HCT116 (cell line): ENCODE data around the gene MRPL1. TPM values are rescaled to one million over a fixed set of nuclear protein-coding genes. Genes with fewer than 3 reads are reported as not detected.

Experiments
- ATAC-seq: fragments of 200-7000 bp; cut with Tn5 transposase; 2 replicates; pipeline ENCODE4 v1.9.1; 2020; ENCODE audit warnings: mild to moderate bottlenecking, moderate library complexity
- BruUV-seq: library from RNA; stranded (reverse); fragments of 400-500 nt; replicated peaks from 2 replicates; lab custom pipeline; 2021; lab: Mats Ljungman, UMichigan
- CTCF ChIA-PET: fragments of 300-600 bp; sonication (Branson Sonifier 250); formaldehyde crosslinking; loops from one replicate; lab custom pipeline; 2021; ENCODE audit warnings: antibody characterized with exemption; lab: Charles Lee
- POLR2A ChIA-PET: fragments of 300-600, 350-600 bp; sonication (Branson Sonifier 250); formaldehyde crosslinking; loops from one replicate; lab custom pipeline; 2021; ENCODE audit warnings: antibody characterized with exemption; lab: Charles Lee
- RAD21 ChIA-PET, 2 experiments: fragments of 300-600 bp; sonication (Branson Sonifier 250); formaldehyde crosslinking; loops; one replicate each; lab custom pipeline; 2023; ENCODE audit warnings: low total read pairs in 2 of 2; ENCODE audit not compliant: uncharacterized antibody in 2 of 2, unreplicated experiment in 2 of 2, low non-redundant PET in 1 of 2; lab: Charles Lee
- DNase-seq: peaks from one replicate; pipeline ENCODE4 v3.0.0-alpha.2; 2010; ENCODE audit warnings: low read depth, low spot score
- H2AFZ ChIP-seq: fragments of 200-600 bp; shearing (Covaris generic), sonication (generic); 2 replicates; pipeline ENCODE4 v1.6.1; 2017; ENCODE audit warnings: low read depth, mixed run types, mixed read lengths, antibody characterized with exemption, low read length; ENCODE audit not compliant: poor library complexity, severe bottlenecking
- H3K27ac ChIP-seq: 2 replicates; pipeline ENCODE4 v1.5.1; 2012; ENCODE audit warnings: low read depth, low read length
- H3K27me3 ChIP-seq: fragments of 200-600 bp; sonication (generic); 2 replicates; pipeline ENCODE4 v1.6.1; 2016; ENCODE audit warnings: mixed run types, low read length, mixed read lengths; ENCODE audit not compliant: insufficient read depth
- H3K36me3 ChIP-seq, 2 experiments: fragments of 200-500 bp in 1 of 2; fragments of 200-600 bp in 1 of 2; sonication (Bioruptor generic) in 1 of 2; sonication (generic) in 1 of 2; 2 replicates each; pipeline versions ENCODE4 v1.5.1 to v1.6.1; 2014 to 2016; ENCODE audit warnings: low read length in 2 of 2, inconsistent platforms in 1 of 2, mixed read lengths in 1 of 2, mixed run types in 1 of 2; ENCODE audit not compliant: insufficient read depth in 2 of 2, control insufficient read depth in 1 of 2
- H3K4me1 ChIP-seq, 2 experiments: fragments of 200-600 bp in 1 of 2; sonication (generic) in 1 of 2; 2 replicates each; pipeline versions ENCODE4 v1.5.1 to v1.6.1; 2012 to 2017; ENCODE audit warnings: low read length in 2 of 2, inconsistent platforms in 1 of 2, mild to moderate bottlenecking in 1 of 2, mixed read lengths in 1 of 2, mixed run types in 1 of 2, moderate library complexity in 1 of 2; ENCODE audit not compliant: insufficient read depth in 2 of 2, control insufficient read depth in 1 of 2
- H3K4me2 ChIP-seq: fragments of 200-600 bp; sonication (generic); 2 replicates; pipeline ENCODE4 v1.6.1; 2017; ENCODE audit warnings: mixed run types, low read length, mixed read lengths
- H3K4me3 ChIP-seq, 2 experiments: fragments of 200-600 bp in 1 of 2; sonication (generic) in 1 of 2; replicated peaks in 1 of 2; 2 replicates each; pipeline ENCODE4 v1.5.1; 2011 to 2016; ENCODE audit warnings: low read length in 2 of 2, control low read depth in 1 of 2, low read depth in 1 of 2, mild to moderate bottlenecking in 1 of 2, mixed read lengths in 1 of 2, mixed run types in 1 of 2
- H3K79me2 ChIP-seq: fragments of 200-600 bp; sonication (generic); 2 replicates; pipeline ENCODE4 v1.6.1; 2017; ENCODE audit warnings: mild to moderate bottlenecking, mixed run types, low read length, moderate library complexity, mixed read lengths; ENCODE audit not compliant: insufficient read depth
- H3K9ac ChIP-seq: fragments of 200-600 bp; sonication (generic); 2 replicates; pipeline ENCODE4 v1.6.1; 2016; ENCODE audit warnings: low read length, mixed read lengths
- H3K9me2 ChIP-seq: fragments of 200-600 bp; sonication (generic), shearing (Covaris generic); 2 replicates; pipeline ENCODE4 v1.6.1; 2017; ENCODE audit warnings: mixed run types, mild to moderate bottlenecking, moderate library complexity; ENCODE audit not compliant: insufficient read depth
- H3K9me3 ChIP-seq, 2 experiments: fragments of 200-500 bp in 1 of 2; fragments of 200-600 bp in 1 of 2; sonication (Bioruptor generic) in 1 of 2; sonication (generic) in 1 of 2; 2 replicates each; pipeline ENCODE4 v1.6.1; 2014 to 2017; ENCODE audit warnings: low read length in 2 of 2, mixed read lengths in 2 of 2, inconsistent platforms in 1 of 2, low read depth in 1 of 2, mild to moderate bottlenecking in 1 of 2, mixed run types in 1 of 2, moderate library complexity in 1 of 2; ENCODE audit not compliant: control insufficient read depth in 1 of 2, insufficient read depth in 1 of 2
- H4K20me1 ChIP-seq: fragments of 200-600 bp; sonication (generic), shearing (Covaris generic); 2 replicates; pipeline ENCODE4 v1.6.1; 2017; ENCODE audit warnings: mixed run types, mild to moderate bottlenecking, moderate library complexity; ENCODE audit not compliant: insufficient read depth
- CBX3 ChIP-seq: IDR thresholded peaks from 2 replicates; pipeline ENCODE4 v1.6.1; 2012; ENCODE audit warnings: low read depth
- ELF1 ChIP-seq: IDR thresholded peaks from 2 replicates; pipeline ENCODE4 v1.6.1; 2012; ENCODE audit warnings: low read depth, borderline replicate concordance
- SIN3A ChIP-seq: IDR thresholded peaks from 2 replicates; pipeline ENCODE4 v1.6.1; 2012; ENCODE audit warnings: low read depth
- YY1 ChIP-seq: IDR thresholded peaks from 2 replicates; pipeline ENCODE4 v1.6.1; 2011; ENCODE audit warnings: low read length, low read depth, moderate library complexity, mild to moderate bottlenecking; ENCODE audit not compliant: insufficient replicate concordance; ENCODE audit errors: extremely low read depth
- intact Hi-C: fragments of 100-400 bp; cut with micrococcal nuclease; formaldehyde crosslinking; loops from 2 replicates; pipeline ENCODE4 v1.10.0; 2022
- total RNA-seq: library from RNA; stranded (reverse); gene quantifications from one replicate; pipeline ENCODE4 v1.2.1, GENCODE V29; 2021; ENCODE audit not compliant: unreplicated experiment
- TF ChIP-seq, protein P1 (sequence below): IDR thresholded peaks from 2 replicates; pipeline ENCODE4 v1.6.1; 2012
- TF ChIP-seq, protein P2 (sequence below), 3 experiments: fragments of 200-600 bp in 1 of 3; sonication (generic) in 1 of 3; IDR thresholded peaks in 2 of 3; conservative IDR thresholded peaks in 1 of 3; 2 replicates each; pipeline ENCODE4 v1.5.1; 2012 to 2017; ENCODE audit warnings: low read depth in 2 of 3, low read length in 2 of 3, antibody characterized with exemption in 1 of 3, borderline replicate concordance in 1 of 3, control low read depth in 1 of 3, mild to moderate bottlenecking in 1 of 3, mixed read lengths in 1 of 3, mixed run types in 1 of 3, moderate library complexity in 1 of 3; ENCODE audit not compliant: insufficient read depth in 1 of 3

The MRPL1 gene
- total RNA-seq, 1 experiment from 2014 or later = 54.9 TPM

DNA sequence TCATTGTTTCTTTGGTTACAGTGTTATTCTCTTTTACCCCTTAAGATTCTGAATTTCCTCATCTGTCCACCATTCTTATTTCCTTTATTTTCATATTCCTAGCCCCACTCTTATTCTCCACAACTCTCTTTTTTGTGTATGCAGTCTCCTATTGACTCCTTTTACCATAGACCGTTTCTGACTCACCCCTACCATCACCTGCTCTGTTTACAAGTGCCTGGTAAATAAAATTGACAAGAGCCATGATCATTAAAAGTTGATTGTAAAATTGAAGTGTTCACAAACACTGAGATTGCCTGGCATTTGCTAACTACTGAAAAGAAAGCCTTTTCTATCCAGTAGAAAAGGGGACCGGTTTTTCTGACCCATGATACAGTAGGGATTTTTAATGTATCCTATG lies 54.4 kb downstream of the MRPL1 start (continued):
- TF ChIP-seq YY1 = no peak

GRCh38 chr4:77917601-77918000 lies 55.0 kb downstream of the MRPL1 start:
- H3K27me3 ChIP-seq = no peaks in the 10 kb centered on the region
- no peak overlapping the region for H3K4me2 ChIP-seq
- H3K36me3 ChIP-seq = no peaks in the 10 kb centered on the region
- no peak overlapping the region for H3K9ac ChIP-seq
- BruUV-seq = no TSS peak
- ChIA-PET POLR2A (no interaction called here), RAD21 (no interaction called here), CTCF (no interaction called here)
- H3K27ac ChIP-seq = no peak overlapping the region
- ATAC-seq (no peak), DNase-seq (no peak)
- H3K4me3 ChIP-seq = no peak overlapping the region
- no peaks in the 10 kb centered on the region for H3K9me2 ChIP-seq
- no peak overlapping the region for H2AFZ ChIP-seq
- peaks cover 13% of the 10 kb centered on the region; the same call in 1 of the 2 replicates for H3K79me2 ChIP-seq
- H3K9me3 ChIP-seq = no peaks in the 10 kb centered on the region
- intact Hi-C loops = no loop called here
- H3K4me1 ChIP-seq = peaks cover 32 to 40% of the 10 kb centered on the region in 2 experiments
- TF ChIP-seq, protein P1, sequence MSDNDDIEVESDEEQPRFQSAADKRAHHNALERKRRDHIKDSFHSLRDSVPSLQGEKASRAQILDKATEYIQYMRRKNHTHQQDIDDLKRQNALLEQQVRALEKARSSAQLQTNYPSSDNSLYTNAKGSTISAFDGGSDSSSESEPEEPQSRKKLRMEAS = no peak
- TF ChIP-seq SIN3A = no peak
- TF ChIP-seq YY1 = no peak
- TF ChIP-seq ELF1 = no peak
- TF ChIP-seq, protein P2, sequence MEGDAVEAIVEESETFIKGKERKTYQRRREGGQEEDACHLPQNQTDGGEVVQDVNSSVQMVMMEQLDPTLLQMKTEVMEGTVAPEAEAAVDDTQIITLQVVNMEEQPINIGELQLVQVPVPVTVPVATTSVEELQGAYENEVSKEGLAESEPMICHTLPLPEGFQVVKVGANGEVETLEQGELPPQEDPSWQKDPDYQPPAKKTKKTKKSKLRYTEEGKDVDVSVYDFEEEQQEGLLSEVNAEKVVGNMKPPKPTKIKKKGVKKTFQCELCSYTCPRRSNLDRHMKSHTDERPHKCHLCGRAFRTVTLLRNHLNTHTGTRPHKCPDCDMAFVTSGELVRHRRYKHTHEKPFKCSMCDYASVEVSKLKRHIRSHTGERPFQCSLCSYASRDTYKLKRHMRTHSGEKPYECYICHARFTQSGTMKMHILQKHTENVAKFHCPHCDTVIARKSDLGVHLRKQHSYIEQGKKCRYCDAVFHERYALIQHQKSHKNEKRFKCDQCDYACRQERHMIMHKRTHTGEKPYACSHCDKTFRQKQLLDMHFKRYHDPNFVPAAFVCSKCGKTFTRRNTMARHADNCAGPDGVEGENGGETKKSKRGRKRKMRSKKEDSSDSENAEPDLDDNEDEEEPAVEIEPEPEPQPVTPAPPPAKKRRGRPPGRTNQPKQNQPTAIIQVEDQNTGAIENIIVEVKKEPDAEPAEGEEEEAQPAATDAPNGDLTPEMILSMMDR (IDR thresholded peaks at IDR 0.05 in 2 of 3, conservative IDR thresholded peaks at IDR 0.05 in 1 of 3; ENCODE audit: borderline replicate concordance in 1 of 3, insufficient read depth in 1 of 3, low read depth in 2 of 3, low read length in 2 of 3) = no peak
- TF ChIP-seq CBX3 = no peak
- H4K20me1 ChIP-seq = no peaks in the 10 kb centered on the region
